Astrocyte of the cerebellum (primary cell): Measurements from ENCODE around the gene FGF10.

ENCODE experiments used
- DNase-seq: peaks from one replicate; pipeline ENCODE4 v3.0.0-alpha.2; 2011; ENCODE audit warnings: low read depth
- H3K4me3 ChIP-seq: 2 replicates; pipeline ENCODE4 v1.5.1; 2011; ENCODE audit warnings: mild to moderate bottlenecking, low read depth, low read length, moderate library complexity
- CTCF ChIP-seq: IDR thresholded peaks from 2 replicates; pipeline ENCODE4 v1.5.1; 2012; ENCODE audit warnings: low read length, low read depth, moderate library complexity, mild to moderate bottlenecking; ENCODE audit errors: missing control alignments
- in situ Hi-C: cut with HindIII; loops from 2 replicates; pipeline ENCODE4 v1.10.0; 2017; ENCODE audit warnings: low sequenced_read_pairs

Gene FGF10

GRCh38 chr5:44384816-44385215 is 4.4 kb downstream of the FGF10 start:
- no peak for DNase-seq
- in situ Hi-C loops, result no loop called here
- no peak for TF ChIP-seq CTCF
- H3K4me3 ChIP-seq, result no peak overlapping the region

- H3K4me3 ChIP-seq, result no peak overlapping the region
- DNase-seq, result no peak
- TF ChIP-seq CTCF, result no peak
- in situ Hi-C loops, result no loop called here
Observed at GRCh38 chr5:44382894-44383293, 6.3 kb downstream of the FGF10 start.

GRCh38 chr5:44377057-44377456 is 12.2 kb downstream of the FGF10 start:
- DNase-seq, result no peak
- no peak for TF ChIP-seq CTCF
- no peak overlapping the region for H3K4me3 ChIP-seq
- in situ Hi-C loops, result no loop called here

- H3K4me3 ChIP-seq, result no peak overlapping the region
- TF ChIP-seq CTCF, result no peak
- in situ Hi-C loops, result no loop called here
- DNase-seq, result no peak
Observed at GRCh38 chr5:44372028-44372427, 17.2 kb downstream of the FGF10 start.

GRCh38 chr5:44367203-44367602 is 22.0 kb downstream of the FGF10 start:
- TF ChIP-seq CTCF, result no peak
- no peak overlapping the region for H3K4me3 ChIP-seq
- DNase-seq, result no peak
- in situ Hi-C loops, result no loop called here

GRCh38 chr5:44365345-44365744 is 23.9 kb downstream of the FGF10 start:
- in situ Hi-C loops, result no loop called here
- no peak overlapping the region for H3K4me3 ChIP-seq
- DNase-seq, result no peak
- no peak for TF ChIP-seq CTCF

- no peak for DNase-seq
- no peak for TF ChIP-seq CTCF
- H3K4me3 ChIP-seq, result no peak overlapping the region
- in situ Hi-C loops, result no loop called here
Observed at GRCh38 chr5:44364097-44364496, 25.1 kb downstream of the FGF10 start.
